SH-SY5Y (cell line): ENCODE measurements around the gene PNPLA7.

ENCODE experiments used
- GATA2 ChIP-seq: IDR thresholded peaks from 2 replicates; pipeline ENCODE4 v1.6.1; 2011; ENCODE audit warnings: mild to moderate bottlenecking, low read depth, low read length
- GATA3 ChIP-seq: IDR thresholded peaks from 2 replicates; pipeline ENCODE4 v1.6.1; 2011; ENCODE audit warnings: low read depth, mild to moderate bottlenecking, low read length, moderate library complexity

- TF ChIP-seq GATA3: no peak
- no peak for TF ChIP-seq GATA2
Measured at GRCh38 chr9:137461316-137461662, 88.9 kb downstream of the PNPLA7 start.
